Esophagus squamous epithelium (tissue), 5 donors: ENCODE results near the gene C12orf56. TPM values are rescaled to one million over a fixed set of nuclear protein-coding genes. Genes with fewer than 3 reads are reported as not detected.
A peak's percentile ranks its signal among the peaks of the same experiment; 100 is the strongest.

ENCODE experiments used
- DNase-seq: peaks from one replicate; lab custom pipeline; 2025; lab: John Stamatoyannopoulos, UW
- H3K27ac ChIP-seq, 4 donors: fragments of 200-600 bp; sonication (generic); one replicate each; pipeline ENCODE4 v1.5.1; 2016 to 2019; ENCODE audit warnings: mild to moderate bottlenecking in 1 of 4
- H3K27me3 ChIP-seq, 4 donors: fragments of 200-600 bp; sonication (generic); 1 replicate in 3 of 4; 2 replicates in 1 of 4; pipeline versions ENCODE4 v1.5.1 to v1.6.0; 2017 to 2021; ENCODE audit warnings: antibody characterized with exemption in 1 of 4
- H3K36me3 ChIP-seq, 3 donors: fragments of 200-600 bp; sonication (generic); one replicate each; pipeline ENCODE4 v1.5.1; 2016 to 2019
- H3K4me1 ChIP-seq, 3 donors: fragments of 200-600 bp; sonication (generic); one replicate each; pipeline ENCODE4 v1.5.1; 2017 to 2019
- H3K4me3 ChIP-seq, 4 donors: fragments of 200-600 bp; sonication (generic); 1 replicate in 3 of 4; 2 replicates in 1 of 4; pipeline ENCODE4 v1.5.1; 2016 to 2019; ENCODE audit warnings: mild to moderate bottlenecking in 2 of 4, moderate library complexity in 1 of 4
- H3K9me3 ChIP-seq, 3 donors: fragments of 200-600 bp; sonication (generic); one replicate each; pipeline ENCODE4 v1.5.1; 2016 to 2019
- POLR2A ChIP-seq, 4 donors: fragments of 450-650 bp; IDR thresholded peaks; one replicate each; pipeline ENCODE4 v1.6.1; 2017; ENCODE audit warnings: antibody characterized with exemption in 4 of 4, mild to moderate bottlenecking in 4 of 4, moderate library complexity in 3 of 4
- WGBS, 2 donors: methylation state at CpG; one replicate each; pipeline ENCODE4 v1.1.5; 2018; 5-methylcytosine and 5-hydroxymethylcytosine counted together
- intact Hi-C: fragments of 100-400 bp; cut with DNase I; formaldehyde crosslinking; loops from one replicate; pipeline ENCODE4 v1.15.0; 2022
- total RNA-seq, 4 donors: library from RNA; depleted of rRNA; stranded (reverse); fragments of >200 nt; gene quantifications; one replicate each; pipeline ENCODE4 v1.1.0, GENCODE V29; 2016
- TF ChIP-seq, protein P1 (sequence below), 6 experiments: fragments of 450-650 bp in 4 of 6; fragments of 200-600 bp in 2 of 6; sonication (generic) in 2 of 6; IDR thresholded peaks; one replicate each; pipeline ENCODE4 v1.5.1; 2016 to 2019; ENCODE audit warnings: antibody characterized with exemption in 6 of 6, mild to moderate bottlenecking in 4 of 6, moderate library complexity in 4 of 6
- donor health status: DM: yes; HTN: yes; CAD: no.

Gene C12orf56
- total RNA-seq, 4 donors from 2014 or later: 1.00 to 6.8 (median 3.0) TPM

DNA sequence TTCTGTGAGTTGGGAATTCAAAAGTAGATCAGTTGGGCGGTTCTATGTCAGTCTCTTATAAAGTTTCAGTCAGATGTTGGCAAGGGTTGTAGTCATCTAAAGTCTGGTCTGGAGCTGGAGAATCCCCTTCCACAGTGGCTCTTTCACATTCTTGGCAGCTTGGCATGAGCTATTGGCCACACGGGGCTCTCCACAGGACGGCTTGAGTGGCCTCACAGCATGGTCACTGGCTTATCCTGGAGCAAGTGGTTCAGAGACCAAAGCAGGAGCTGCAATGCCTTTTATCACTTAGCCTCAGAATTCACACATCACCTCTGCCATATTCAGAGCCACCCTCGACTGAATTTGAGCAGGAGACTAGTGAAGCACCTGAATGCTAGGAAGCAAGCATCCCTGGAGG lies 161.3 kb downstream of the C12orf56 start:
- no peak for TF ChIP-seq POLR2A (IDR thresholded peaks at IDR 0.05)
- TF ChIP-seq, protein P1, sequence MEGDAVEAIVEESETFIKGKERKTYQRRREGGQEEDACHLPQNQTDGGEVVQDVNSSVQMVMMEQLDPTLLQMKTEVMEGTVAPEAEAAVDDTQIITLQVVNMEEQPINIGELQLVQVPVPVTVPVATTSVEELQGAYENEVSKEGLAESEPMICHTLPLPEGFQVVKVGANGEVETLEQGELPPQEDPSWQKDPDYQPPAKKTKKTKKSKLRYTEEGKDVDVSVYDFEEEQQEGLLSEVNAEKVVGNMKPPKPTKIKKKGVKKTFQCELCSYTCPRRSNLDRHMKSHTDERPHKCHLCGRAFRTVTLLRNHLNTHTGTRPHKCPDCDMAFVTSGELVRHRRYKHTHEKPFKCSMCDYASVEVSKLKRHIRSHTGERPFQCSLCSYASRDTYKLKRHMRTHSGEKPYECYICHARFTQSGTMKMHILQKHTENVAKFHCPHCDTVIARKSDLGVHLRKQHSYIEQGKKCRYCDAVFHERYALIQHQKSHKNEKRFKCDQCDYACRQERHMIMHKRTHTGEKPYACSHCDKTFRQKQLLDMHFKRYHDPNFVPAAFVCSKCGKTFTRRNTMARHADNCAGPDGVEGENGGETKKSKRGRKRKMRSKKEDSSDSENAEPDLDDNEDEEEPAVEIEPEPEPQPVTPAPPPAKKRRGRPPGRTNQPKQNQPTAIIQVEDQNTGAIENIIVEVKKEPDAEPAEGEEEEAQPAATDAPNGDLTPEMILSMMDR (IDR thresholded peaks at IDR 0.05): no peak
- Histone ChIP-seq H3K4me3 (no peak overlapping the region), H3K4me1 (no peaks in the 10 kb centered on the region), H3K9me3 (no peaks in the 10 kb centered on the region), H3K27ac (no peak overlapping the region), H3K36me3 (no peaks in the 10 kb centered on the region), H3K27me3 (no peaks in the 10 kb centered on the region)
- 52 to 60% methylated on average over 2 of the region's 4 CpGs for WGBS, 2 donors
- intact Hi-C loops: no loop called here
- DNase-seq: no peak

DNA sequence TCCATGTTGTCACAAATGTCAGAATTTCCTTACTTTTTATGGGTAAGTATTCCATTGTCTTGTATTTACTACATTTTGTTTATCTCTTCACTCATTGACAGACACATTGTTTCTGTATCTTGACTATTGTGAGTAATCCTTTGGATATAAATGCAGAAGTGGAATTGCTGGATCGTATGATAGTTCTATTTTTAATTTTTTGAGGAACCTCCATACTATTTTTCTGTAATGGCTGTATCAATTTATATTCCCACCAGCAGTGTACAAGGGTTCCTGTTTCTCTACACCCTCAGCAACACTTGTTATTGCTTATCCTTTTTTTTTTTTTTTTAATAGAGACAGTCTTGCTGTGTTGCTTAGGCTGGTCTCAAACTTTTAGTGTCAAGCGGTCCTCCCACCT lies 164.9 kb downstream of the C12orf56 start:
- TF ChIP-seq POLR2A (IDR thresholded peaks at IDR 0.05): no peak
- TF ChIP-seq, protein P1 (IDR thresholded peaks at IDR 0.05): no peak
- Histone ChIP-seq H3K27ac (no peak overlapping the region), H3K9me3 (no peaks in the 10 kb centered on the region), H3K4me1 (peaks cover 0 to 15% (median 3%) of the 10 kb centered on the region in 3 donors), H3K36me3 (no peaks in the 10 kb centered on the region), H3K27me3 (no peaks in the 10 kb centered on the region), H3K4me3 (no peak overlapping the region)
- intact Hi-C loops: no loop called here
- 13 to 68% methylated on average over 2 of the region's 2 CpGs for WGBS, 2 donors
- no peak for DNase-seq

DNA sequence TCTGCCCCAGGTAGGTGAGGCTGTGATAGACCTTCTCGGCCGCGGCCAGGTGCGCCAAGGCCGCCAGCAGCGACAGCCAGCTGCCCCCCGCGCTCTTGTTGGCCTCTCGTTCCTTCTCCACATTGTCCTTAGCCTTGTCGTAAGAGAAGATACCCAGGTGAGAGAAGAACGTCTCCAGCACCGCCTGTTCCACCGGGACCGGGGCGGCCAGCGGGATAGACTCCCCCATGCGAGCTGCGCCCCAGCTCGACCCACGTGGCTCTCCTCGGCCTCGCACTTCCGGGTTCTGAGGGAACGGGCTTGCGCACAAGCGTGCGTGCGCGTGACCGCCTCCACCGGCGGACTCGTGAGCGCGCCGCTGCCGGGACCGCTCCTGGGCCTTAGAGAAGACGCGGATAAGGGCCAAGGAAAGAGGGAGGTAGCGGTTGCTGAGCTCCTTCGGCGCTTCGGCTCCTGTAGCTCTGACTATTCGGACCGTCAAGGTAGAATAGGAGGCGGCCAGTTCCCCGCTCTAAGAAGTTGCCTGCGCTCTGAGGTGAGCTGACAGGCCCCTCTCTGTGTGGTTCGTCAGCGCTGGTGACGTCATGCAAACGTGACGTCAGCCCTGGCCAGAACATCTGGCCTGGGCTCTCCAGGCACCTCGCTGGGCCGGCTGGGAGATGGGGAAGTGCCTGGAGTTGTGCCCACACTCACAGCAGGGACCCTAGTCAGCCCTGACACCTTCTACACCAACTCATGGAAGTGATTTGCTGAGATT lies 168.4 kb downstream of the C12orf56 start, which contains the start of gene KICS2:
TSS of gene KICS2 (minus strand) at position 288 of the 757 bp plus-strand sequence. CDS start at position 229, 59 bp downstream.
- Histone ChIP-seq H3K36me3 (no peaks in the 10 kb centered on the region), H3K4me1 (peaks cover 0 to 28% (median 3%) of the 10 kb centered on the region in 3 donors), H3K9me3 (no peaks in the 10 kb centered on the region), H3K27me3 (no peaks in the 10 kb centered on the region), H3K4me3 (peak within 1 kb of the TSS; percentile 68 to 94 (median 85)), H3K27ac (peak within 1 kb of the TSS; percentile 90 to 98 (median 96))
- 0% methylated on average over 7 to 28 of the region's 56 CpGs for WGBS, 2 donors
- peak; percentile 55 for DNase-seq
- intact Hi-C loops: no loop called here
- peak in 3 of 4 donors; percentile 72 to 92 (median 80) for TF ChIP-seq POLR2A (IDR thresholded peaks at IDR 0.05)
- TF ChIP-seq, protein P1 (IDR thresholded peaks at IDR 0.05): peak in 3 of 6 experiments; percentile 3 to 14 (median 3)

DNA sequence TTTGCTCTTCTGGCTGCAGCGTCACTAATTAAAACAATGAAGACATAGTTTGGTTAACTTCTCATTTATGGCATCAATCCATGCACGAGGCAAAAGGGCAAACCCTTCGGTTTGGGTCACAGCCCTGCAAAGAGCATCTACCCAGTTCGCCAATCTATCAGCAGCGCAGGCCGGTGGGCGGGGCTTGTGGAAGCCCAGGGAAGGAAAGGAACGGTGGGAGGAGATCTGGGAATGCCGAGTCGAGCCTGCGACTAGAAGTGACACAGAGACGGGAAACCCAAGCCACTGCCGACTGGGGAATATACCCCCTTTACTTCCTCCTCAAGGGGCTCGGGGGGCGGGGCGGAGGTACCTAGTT lies 168.9 kb downstream of the C12orf56 start:
- Histone ChIP-seq H3K27ac (peak overlapping the region; percentile 90 to 98 (median 96)), H3K27me3 (no peaks in the 10 kb centered on the region), H3K36me3 (no peaks in the 10 kb centered on the region), H3K4me3 (peak overlapping the region; percentile 68 to 94 (median 85)), H3K9me3 (no peaks in the 10 kb centered on the region), H3K4me1 (peaks cover 0 to 28% (median 3%) of the 10 kb centered on the region in 3 donors)
- intact Hi-C loops: no loop called here
- 0% methylated on average over 7 to 13 of the region's 16 CpGs for whole genome bisulfite sequencing, 2 donors
- TF ChIP-seq, protein P1 (IDR thresholded peaks at IDR 0.05): no peak
- no peak for TF ChIP-seq POLR2A (IDR thresholded peaks at IDR 0.05)
- DNase-seq: peak; percentile 29

DNA sequence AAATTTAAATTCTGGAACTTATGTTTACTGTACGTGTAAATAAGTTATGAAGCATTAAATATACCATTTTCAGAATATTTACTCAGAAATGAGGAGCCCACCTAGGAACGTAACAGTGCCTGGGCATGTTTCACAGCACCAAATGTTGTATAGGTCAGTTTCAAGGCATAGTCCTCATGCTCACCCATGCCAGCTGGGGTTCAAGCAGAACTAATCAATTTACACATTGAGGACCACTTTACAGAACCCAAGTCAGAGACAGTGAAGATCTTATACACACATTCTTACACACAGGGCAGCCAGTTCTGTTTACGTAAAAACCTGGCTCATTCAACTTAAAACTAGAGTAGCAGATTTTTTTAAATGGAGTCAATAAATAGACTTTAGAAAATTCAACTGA lies 170.5 kb downstream of the C12orf56 start:
- peaks cover 0 to 7% (median 0%) of the 10 kb centered on the region in 3 donors for H3K36me3 ChIP-seq
- DNase-seq: no peak
- no peak overlapping the region for H3K27ac ChIP-seq
- TF ChIP-seq POLR2A (IDR thresholded peaks at IDR 0.05): no peak
- TF ChIP-seq, protein P1 (IDR thresholded peaks at IDR 0.05): no peak
- peaks cover 0 to 28% (median 3%) of the 10 kb centered on the region in 3 donors for H3K4me1 ChIP-seq
- WGBS, 2 donors: 93 to 99% methylated on average over 3 of the region's 3 CpGs
- H3K4me3 ChIP-seq: no peak overlapping the region
- intact Hi-C loops: no loop called here
- H3K27me3 ChIP-seq: no peaks in the 10 kb centered on the region
- no peaks in the 10 kb centered on the region for H3K9me3 ChIP-seq
